HG03196 (cell line): ENCODE measurements around the gene RUVBL1.

Experiments
- ATAC-seq: cut with Tn5 transposase; IDR thresholded peaks from one replicate; pipeline ENCODE4 v1.9.1; 2021; ENCODE audit not compliant: unreplicated experiment

RUVBL1 gene

GRCh38 chr3:128036119-128036518 lies 87.5 kb downstream of the RUVBL1 start:
- ATAC-seq, result no peak

- ATAC-seq, result no peak
These were observed 90.5 kb downstream of the RUVBL1 start for GRCh38 chr3:128033102-128033501.
